Adrenal gland (tissue), 12 donors: ENCODE results near the gene RGL4. TPM values are rescaled to one million over a fixed set of nuclear protein-coding genes. Genes with fewer than 3 reads are reported as not detected.

ENCODE experiments used
- DNase-seq, 7 donors: peaks; one replicate each; pipeline ENCODE4 v3.0.0-alpha.2; 2019 to 2020
- H3K27ac ChIP-seq, 5 donors: fragments of 200-600 bp; sonication (generic) in 4 of 5; 1 replicate in 3 of 5; 2 replicates in 2 of 5; pipeline versions ENCODE4 v1.5.1 to v1.8.0; 2016 to 2020; ENCODE audit warnings: mild to moderate bottlenecking in 1 of 5
- H3K27me3 ChIP-seq: fragments of 200-600 bp; 2 replicates; pipeline ENCODE4 v1.8.0; 2021
- H3K36me3 ChIP-seq, 2 donors: fragments of 200-600 bp; replicated peaks in 1 of 2; 1 replicate in 1 of 2; 2 replicates in 1 of 2; pipeline versions ENCODE4 v1.5.1 to v1.8.0; 2018 to 2022
- H3K4me1 ChIP-seq, 2 donors: fragments of 200-600 bp; replicated peaks in 1 of 2; 1 replicate in 1 of 2; 2 replicates in 1 of 2; pipeline versions ENCODE4 v1.5.1 to v1.8.0; 2018 to 2021
- H3K4me3 ChIP-seq, 4 donors: fragments of 200-600 bp; sonication (generic) in 3 of 4; one replicate each; pipeline ENCODE4 v1.5.1; 2016 to 2018
- H3K9me3 ChIP-seq, 3 donors: fragments of 200-600 bp; sonication (generic) in 1 of 3; replicated peaks in 1 of 3; 1 replicate in 2 of 3; 2 replicates in 1 of 3; pipeline versions ENCODE4 v1.5.1 to v1.8.0; 2016 to 2021
- CTCF ChIP-seq, 6 experiments: fragments of 450-650 bp in 4 of 6; fragments of 200-600 bp in 2 of 6; sonication (generic) in 1 of 6; IDR thresholded peaks; 1 replicate in 5 of 6; 2 replicates in 1 of 6; pipeline versions ENCODE4 v1.5.1 to v1.8.0; 2016 to 2021; ENCODE audit warnings: antibody characterized with exemption in 6 of 6, mild to moderate bottlenecking in 2 of 6, moderate library complexity in 1 of 6
- POLR2A ChIP-seq, 2 donors: fragments of 450-650 bp; IDR thresholded peaks; one replicate each; pipeline ENCODE4 v1.6.1; 2017; ENCODE audit warnings: antibody characterized with exemption in 2 of 2, mild to moderate bottlenecking in 2 of 2, moderate library complexity in 1 of 2
- WGBS, 4 donors: extraction: QIAGEN DNeasy Blood & Tissue Kit in 2 of 4; methylation state at CpG; one replicate each; pipeline versions ENCODE4 v1.1.5 to v1.1.7; 2013 to 2017; 5-methylcytosine and 5-hydroxymethylcytosine counted together
- intact Hi-C, 2 donors: fragments of 100-400 bp; cut with DNase I; formaldehyde crosslinking; loops; one replicate each; pipeline versions ENCODE4 v1.14.1 to v1.15.0; 2022 to 2023
- polyA plus RNA-seq, 3 donors: library from polyadenylated mRNA; stranded (reverse); fragments of 200-250 nt in 2 of 3; fragments of 350-450 nt in 1 of 3; fragmentation: Illumina TruSeq in 1 of 3; extraction: RNeasy Lipid Tissue Mini Kit (QIAGEN cat#74804) in 1 of 3; gene quantifications; one replicate each; pipeline ENCODE4 v1.2.3, GENCODE V29; 2013 to 2014
- total RNA-seq, 9 donors: library from RNA; depleted of rRNA in 4 of 9; stranded (reverse); fragments of >200 nt in 4 of 9; fragments of 120-200 nt in 1 of 9; fragmentation: NEBNext Ultra II Directional in 1 of 9; extraction: Animal tissue kit (Norgen Biotek cat#: 25700) in 1 of 9; gene quantifications; one replicate each; pipeline versions ENCODE4 v1.1.0 to v1.2.4, GENCODE V29; 2013 to 2023
- donor health status: healthy with polysubstance abuse.
- donor health status: Bipolar disorder and iron deficiency.
- donor health status: DM: yes; HTN: yes; CAD: no.
- donor health status: DM: no; HTN: no; CAD: no.
- donor health status: DM: no; HTN: no; CAD: no.
- donor health status: DM: yes; HTN: yes; CAD: no.

Gene RGL4
- total and polyA plus RNA-seq, 12 donors: 0.84 to 3.1 (median 0.88) TPM; not detected in 9

GRCh38 chr22:23689414-23689813, 1.4 kb upstream of the RGL4 start:
- Histone ChIP-seq H3K27ac (no peak overlapping the region), H3K4me3 (no peak overlapping the region), H3K4me1 (peaks cover 0 to 8% of the 10 kb centered on the region in 2 donors), H3K9me3 (no peaks in the 10 kb centered on the region), H3K36me3 (peaks cover 0 to 15% of the 10 kb centered on the region in 2 donors), H3K27me3 (no peaks in the 10 kb centered on the region)
- TF ChIP-seq POLR2A (IDR thresholded peaks at IDR 0.05) (no peak), CTCF (IDR thresholded peaks at IDR 0.05) (no peak)
- intact Hi-C loops: no loop called here
- WGBS, 4 donors: 88 to 97% (median 90%) methylated on average over 7 of the region's 7 CpGs
- DNase-seq: no peak

DNA sequence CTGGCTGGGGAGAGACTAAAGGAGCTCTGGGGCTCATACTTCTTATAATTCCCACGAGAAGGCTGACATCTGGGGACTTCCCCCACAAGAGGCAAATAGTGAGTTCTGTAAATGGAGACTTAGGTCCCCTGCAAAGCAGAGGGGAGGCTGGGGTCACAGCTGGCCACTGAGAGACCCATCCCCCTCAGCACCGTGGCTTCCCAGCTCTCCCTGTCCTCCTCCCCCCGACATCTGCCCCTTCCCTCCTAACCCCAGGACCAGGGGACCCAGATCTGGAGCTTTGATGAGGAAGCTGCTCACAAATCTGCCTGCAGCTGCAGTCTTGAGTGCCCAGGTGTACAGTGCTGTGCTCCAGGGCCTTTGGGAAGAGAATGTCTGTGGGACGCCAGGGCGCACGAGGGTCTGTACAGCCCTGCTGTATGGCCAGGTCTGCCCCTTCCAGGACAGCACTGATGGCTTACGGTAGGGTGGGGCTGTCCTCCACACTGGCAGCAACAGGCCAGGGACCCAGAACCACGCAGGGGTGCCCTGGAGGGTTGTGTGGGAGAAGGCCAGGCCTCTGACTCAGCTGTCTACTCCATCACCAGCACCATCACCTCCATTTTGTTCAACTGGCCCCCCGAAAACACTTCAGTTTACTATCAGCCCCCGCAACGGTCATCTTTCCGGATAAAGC, 1.1 kb downstream of the RGL4 start:
- Histone ChIP-seq H3K9me3 (no peaks in the 10 kb centered on the region), H3K36me3 (peaks cover 0 to 23% of the 10 kb centered on the region in 2 donors), H3K4me3 (no peak overlapping the region), H3K27ac (no peak overlapping the region), H3K27me3 (no peaks in the 10 kb centered on the region), H3K4me1 (no peaks in the 10 kb centered on the region)
- TF ChIP-seq POLR2A (IDR thresholded peaks at IDR 0.05) (no peak), CTCF (IDR thresholded peaks at IDR 0.05) (no peak)
- intact Hi-C loops: no loop called here
- no peak for DNase-seq
- WGBS, 4 donors: 94 to 98% (median 95%) methylated on average over 10 to 12 of the region's 12 CpGs

DNA sequence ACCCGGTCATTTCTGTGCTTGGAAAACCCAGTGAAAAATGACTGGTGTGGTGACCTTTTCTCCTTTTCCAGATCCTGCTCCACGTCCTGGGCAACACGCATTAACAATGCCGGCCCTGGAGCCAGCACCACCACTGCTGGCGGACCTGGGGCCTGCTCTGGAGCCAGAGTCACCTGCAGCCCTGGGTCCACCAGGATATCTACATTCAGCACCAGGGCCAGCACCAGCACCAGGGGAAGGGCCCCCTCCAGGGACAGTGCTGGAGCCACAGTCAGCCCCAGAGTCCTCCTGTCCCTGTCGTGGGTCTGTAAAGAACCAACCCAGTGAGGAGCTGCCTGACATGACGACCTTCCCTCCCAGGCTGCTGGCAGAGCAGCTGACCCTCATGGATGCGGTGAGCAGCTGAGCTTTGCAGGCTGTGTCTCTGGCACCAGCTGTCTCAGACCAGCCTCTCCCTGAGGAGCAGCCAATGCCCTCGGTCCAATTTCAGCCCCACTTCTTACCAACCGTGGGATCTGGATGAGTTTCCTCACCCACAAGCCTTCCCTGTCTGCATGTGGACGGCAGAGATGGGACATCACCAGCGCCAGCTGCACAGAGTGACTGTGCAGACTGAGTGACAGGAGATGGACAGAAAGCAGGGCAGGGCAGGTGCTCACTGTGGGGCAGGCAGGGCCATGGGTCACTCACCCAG, 1.9 kb downstream of the RGL4 start:
- no peak overlapping the region for H3K4me3 ChIP-seq
- H3K36me3 ChIP-seq: peaks cover 0 to 23% of the 10 kb centered on the region in 2 donors
- H3K27ac ChIP-seq: no peak overlapping the region
- no peak for TF ChIP-seq CTCF (IDR thresholded peaks at IDR 0.05)
- no peak for TF ChIP-seq POLR2A (IDR thresholded peaks at IDR 0.05)
- H3K9me3 ChIP-seq: no peaks in the 10 kb centered on the region
- intact Hi-C loops: no loop called here
- WGBS, 4 donors: 92 to 98% (median 95%) methylated on average over 9 to 12 of the region's 12 CpGs
- H3K4me1 ChIP-seq: no peaks in the 10 kb centered on the region
- no peak for DNase-seq
- no peaks in the 10 kb centered on the region for H3K27me3 ChIP-seq

GRCh38 chr22:23693979-23694680, 3.3 kb downstream of the RGL4 start:
- no peak for DNase-seq
- intact Hi-C loops: no loop called here
- H3K27me3 ChIP-seq: no peaks in the 10 kb centered on the region
- no peak overlapping the region for H3K4me3 ChIP-seq
- H3K4me1 ChIP-seq: no peaks in the 10 kb centered on the region
- no peak overlapping the region for H3K27ac ChIP-seq
- TF ChIP-seq POLR2A (IDR thresholded peaks at IDR 0.05) (no peak), CTCF (IDR thresholded peaks at IDR 0.05) (no peak)
- no peaks in the 10 kb centered on the region for H3K9me3 ChIP-seq
- WGBS, 4 donors: 91 to 93% (median 92%) methylated on average over 9 to 11 of the region's 11 CpGs
- peaks cover 0 to 23% of the 10 kb centered on the region in 2 donors for H3K36me3 ChIP-seq
